ENCODE results near the gene SLC28A3.

The SLC28A3 gene

DNA sequence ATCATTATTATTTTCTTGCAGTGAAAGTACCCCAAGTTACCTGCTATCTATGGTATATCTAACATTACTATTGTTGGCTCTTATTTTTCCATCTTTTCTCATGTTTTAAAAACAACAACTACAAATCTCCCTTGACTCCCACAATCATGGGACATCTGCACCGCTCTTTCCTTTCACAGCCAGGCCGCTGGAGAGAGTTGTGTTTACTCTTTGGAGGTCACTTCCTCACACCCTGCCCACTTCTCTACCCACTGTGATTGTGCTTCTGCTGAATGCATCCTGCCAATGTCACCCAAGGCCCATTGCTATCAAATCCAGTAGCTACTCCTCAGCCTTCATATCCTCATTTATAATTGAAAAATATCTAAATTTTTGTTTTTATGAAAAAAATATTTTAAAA, 29.7 kb downstream of the SLC28A3 start:
- no peaks in the 10 kb centered on the region for H3K4me1 ChIP-seq (ENCODE audit: control insufficient read depth, insufficient read depth, low read depth, low read length)
- no peak overlapping the region for H3K9ac ChIP-seq (ENCODE audit: low read length)
- H3K79me1 ChIP-seq (replicated peaks; ENCODE audit: low read length, poor library complexity, severe bottlenecking): no peaks in the 10 kb centered on the region
- no peak overlapping the region for H3K4me2 ChIP-seq (ENCODE audit: low read length, poor library complexity, severe bottlenecking)
- H4K91ac ChIP-seq (ENCODE audit: low read length): no peak overlapping the region
- no peak overlapping the region for H3K4ac ChIP-seq (ENCODE audit: low read depth in 1 of 2, low read length in 2 of 2)
- no peak overlapping the region for H3K27ac ChIP-seq (ENCODE audit: low read length, poor library complexity, severe bottlenecking)
- WGBS: 67% methylated on average over 2 of the region's 2 CpGs
- no peaks in the 10 kb centered on the region for H3K36me3 ChIP-seq (ENCODE audit: control insufficient read depth in 1 of 2, insufficient read depth in 2 of 2, low read depth in 1 of 2, low read length in 2 of 2)
- H4K8ac ChIP-seq (ENCODE audit: low read length): no peak overlapping the region
- no peak overlapping the region for H2AK5ac ChIP-seq (ENCODE audit: low read length, severe bottlenecking)
- no peak overlapping the region for H2BK15ac ChIP-seq (ENCODE audit: low read depth, poor library complexity, severe bottlenecking)
- no peak overlapping the region for H3K4me3 ChIP-seq (ENCODE audit: insufficient read depth in 1 of 2, low read depth in 1 of 2, low read length in 2 of 2)
- no peaks in the 10 kb centered on the region for H3K27me3 ChIP-seq (ENCODE audit: control insufficient read depth in 1 of 2, insufficient read depth in 1 of 2, low read length in 2 of 2)
- no peak overlapping the region for H3K18ac ChIP-seq (ENCODE audit: low read depth in 1 of 2, low read length in 2 of 2)
- H3K14ac ChIP-seq (ENCODE audit: low read length in 2 of 2): no peak overlapping the region
- no peak overlapping the region for H2BK5ac ChIP-seq (ENCODE audit: low read depth, low read length, poor library complexity, severe bottlenecking)
- H3K23ac ChIP-seq (ENCODE audit: low read length in 2 of 2): no peak overlapping the region
- H3K9me3 ChIP-seq (ENCODE audit: control insufficient read depth, low read length): no peaks in the 10 kb centered on the region
- no peak overlapping the region for H2AFZ ChIP-seq (ENCODE audit: low read depth, low read length)
- no peak for DNase-seq
- H2BK120ac ChIP-seq (ENCODE audit: low read depth, low read length): no peak overlapping the region
- H2BK12ac ChIP-seq (ENCODE audit: low read length in 2 of 2): no peak overlapping the region

GRCh38 chr9:84305497-84306131, 34.9 kb downstream of the SLC28A3 start:
- Histone ChIP-seq H3K4me2 (ENCODE audit: low read length, poor library complexity, severe bottlenecking) (no peak overlapping the region), H3K4me3 (ENCODE audit: insufficient read depth in 1 of 2, low read depth in 1 of 2, low read length in 2 of 2) (no peak overlapping the region), H2AK5ac (ENCODE audit: low read length, severe bottlenecking) (no peak overlapping the region), H3K4me1 (ENCODE audit: control insufficient read depth, insufficient read depth, low read depth, low read length) (peaks cover 3% of the 10 kb centered on the region), H3K9me3 (ENCODE audit: control insufficient read depth, low read length) (no peaks in the 10 kb centered on the region), H3K14ac (ENCODE audit: low read length in 2 of 2) (no peak overlapping the region), H3K23ac (ENCODE audit: low read length in 2 of 2) (no peak overlapping the region), H3K4ac (ENCODE audit: low read depth in 1 of 2, low read length in 2 of 2) (no peak overlapping the region), H3K27me3 (ENCODE audit: control insufficient read depth in 1 of 2, insufficient read depth in 1 of 2, low read length in 2 of 2) (no peaks in the 10 kb centered on the region), H3K27ac (ENCODE audit: low read length, poor library complexity, severe bottlenecking) (no peak overlapping the region), H3K9ac (ENCODE audit: low read length) (no peak overlapping the region), H2BK15ac (ENCODE audit: low read depth, poor library complexity, severe bottlenecking) (no peak overlapping the region), H4K91ac (ENCODE audit: low read length) (no peak overlapping the region), H4K8ac (ENCODE audit: low read length) (no peak overlapping the region), H2BK12ac (ENCODE audit: low read length in 2 of 2) (no peak overlapping the region), H3K18ac (ENCODE audit: low read depth in 1 of 2, low read length in 2 of 2) (no peak overlapping the region), H2BK120ac (ENCODE audit: low read depth, low read length) (no peak overlapping the region), H3K36me3 (ENCODE audit: control insufficient read depth in 1 of 2, insufficient read depth in 2 of 2, low read depth in 1 of 2, low read length in 2 of 2) (no peaks in the 10 kb centered on the region), H3K79me1 (replicated peaks; ENCODE audit: low read length, poor library complexity, severe bottlenecking) (no peaks in the 10 kb centered on the region), H2BK5ac (ENCODE audit: low read depth, low read length, poor library complexity, severe bottlenecking) (no peak overlapping the region), H2AFZ (ENCODE audit: low read depth, low read length) (no peak overlapping the region)
- DNase-seq: no peak
- WGBS: 79% methylated on average over 5 of the region's 5 CpGs

DNA sequence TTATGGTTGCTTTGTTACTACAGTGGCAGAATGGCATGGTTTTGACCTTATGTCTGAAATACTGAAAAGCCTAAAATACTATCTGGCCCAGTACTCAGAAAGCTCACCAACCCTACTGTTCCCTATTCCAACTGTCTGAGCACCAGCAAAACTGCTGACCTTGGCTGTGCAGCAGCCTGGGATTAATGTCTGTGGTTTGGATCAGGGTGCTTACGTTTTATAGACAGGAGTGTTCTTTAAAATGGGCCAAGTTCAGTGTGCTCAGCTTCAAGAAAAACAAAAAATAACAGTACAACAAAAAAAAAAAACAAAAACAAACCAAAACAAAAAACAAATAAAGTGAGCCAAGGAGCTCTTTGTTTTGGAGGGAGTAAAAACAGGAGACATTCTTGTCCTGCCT, 36.4 kb downstream of the SLC28A3 start:
- Histone ChIP-seq H3K4me3 (ENCODE audit: insufficient read depth in 1 of 2, low read depth in 1 of 2, low read length in 2 of 2) (no peak overlapping the region), H2BK15ac (ENCODE audit: low read depth, poor library complexity, severe bottlenecking) (no peak overlapping the region), H3K4ac (ENCODE audit: low read depth in 1 of 2, low read length in 2 of 2) (no peak overlapping the region), H2AK5ac (ENCODE audit: low read length, severe bottlenecking) (no peak overlapping the region), H3K18ac (ENCODE audit: low read depth in 1 of 2, low read length in 2 of 2) (no peak overlapping the region), H4K8ac (ENCODE audit: low read length) (no peak overlapping the region), H3K27ac (ENCODE audit: low read length, poor library complexity, severe bottlenecking) (no peak overlapping the region), H3K79me1 (replicated peaks; ENCODE audit: low read length, poor library complexity, severe bottlenecking) (no peaks in the 10 kb centered on the region), H3K36me3 (ENCODE audit: control insufficient read depth in 1 of 2, insufficient read depth in 2 of 2, low read depth in 1 of 2, low read length in 2 of 2) (no peaks in the 10 kb centered on the region), H3K27me3 (ENCODE audit: control insufficient read depth in 1 of 2, insufficient read depth in 1 of 2, low read length in 2 of 2) (no peaks in the 10 kb centered on the region), H3K4me2 (ENCODE audit: low read length, poor library complexity, severe bottlenecking) (no peak overlapping the region), H3K9me3 (ENCODE audit: control insufficient read depth, low read length) (no peaks in the 10 kb centered on the region), H3K4me1 (ENCODE audit: control insufficient read depth, insufficient read depth, low read depth, low read length) (peaks cover 3% of the 10 kb centered on the region), H4K91ac (ENCODE audit: low read length) (no peak overlapping the region), H3K9ac (ENCODE audit: low read length) (no peak overlapping the region), H2BK120ac (ENCODE audit: low read depth, low read length) (no peak overlapping the region), H2BK5ac (ENCODE audit: low read depth, low read length, poor library complexity, severe bottlenecking) (no peak overlapping the region), H2BK12ac (ENCODE audit: low read length in 2 of 2) (no peak overlapping the region), H2AFZ (ENCODE audit: low read depth, low read length) (no peak overlapping the region), H3K23ac (ENCODE audit: low read length in 2 of 2) (no peak overlapping the region), H3K14ac (ENCODE audit: low read length in 2 of 2) (no peak overlapping the region)
- no peak for DNase-seq
- no CpG with 5 or more reads among the region's 1 CpG for WGBS

GRCh38 chr9:84303061-84303460, 37.5 kb downstream of the SLC28A3 start:
- no peaks in the 10 kb centered on the region for H3K27me3 ChIP-seq (ENCODE audit: control insufficient read depth in 1 of 2, insufficient read depth in 1 of 2, low read length in 2 of 2)
- no peak overlapping the region for H4K8ac ChIP-seq (ENCODE audit: low read length)
- DNase-seq: no peak
- H2BK12ac ChIP-seq (ENCODE audit: low read length in 2 of 2): no peak overlapping the region
- no peak overlapping the region for H2AK5ac ChIP-seq (ENCODE audit: low read length, severe bottlenecking)
- H3K36me3 ChIP-seq (ENCODE audit: control insufficient read depth in 1 of 2, insufficient read depth in 2 of 2, low read depth in 1 of 2, low read length in 2 of 2): no peaks in the 10 kb centered on the region
- WGBS: 92% methylated on average over 3 of the region's 4 CpGs
- no peak overlapping the region for H2BK15ac ChIP-seq (ENCODE audit: low read depth, poor library complexity, severe bottlenecking)
- peaks cover 3% of the 10 kb centered on the region for H3K4me1 ChIP-seq (ENCODE audit: control insufficient read depth, insufficient read depth, low read depth, low read length)
- no peak overlapping the region for H3K14ac ChIP-seq (ENCODE audit: low read length in 2 of 2)
- H4K91ac ChIP-seq (ENCODE audit: low read length): no peak overlapping the region
- H3K79me1 ChIP-seq (replicated peaks; ENCODE audit: low read length, poor library complexity, severe bottlenecking): no peaks in the 10 kb centered on the region
- H2AFZ ChIP-seq (ENCODE audit: low read depth, low read length): no peak overlapping the region
- no peak overlapping the region for H3K27ac ChIP-seq (ENCODE audit: low read length, poor library complexity, severe bottlenecking)
- H2BK5ac ChIP-seq (ENCODE audit: low read depth, low read length, poor library complexity, severe bottlenecking): no peak overlapping the region
- H3K18ac ChIP-seq (ENCODE audit: low read depth in 1 of 2, low read length in 2 of 2): no peak overlapping the region
- no peak overlapping the region for H3K9ac ChIP-seq (ENCODE audit: low read length)
- no peak overlapping the region for H3K23ac ChIP-seq (ENCODE audit: low read length in 2 of 2)
- H3K4me3 ChIP-seq (ENCODE audit: insufficient read depth in 1 of 2, low read depth in 1 of 2, low read length in 2 of 2): no peak overlapping the region
- H3K9me3 ChIP-seq (ENCODE audit: control insufficient read depth, low read length): no peaks in the 10 kb centered on the region
- no peak overlapping the region for H2BK120ac ChIP-seq (ENCODE audit: low read depth, low read length)
- no peak overlapping the region for H3K4me2 ChIP-seq (ENCODE audit: low read length, poor library complexity, severe bottlenecking)
- no peak overlapping the region for H3K4ac ChIP-seq (ENCODE audit: low read depth in 1 of 2, low read length in 2 of 2)

Data from mesenchymal stem cell (in vitro differentiated cells and primary cell).